Measurements from ENCODE around the gene DYSF. TPM values are rescaled to one million over a fixed set of nuclear protein-coding genes. Genes with fewer than 3 reads are reported as not detected.

The DYSF gene
- total RNA-seq, 3 donors from 2014 or later: 2.0 to 19.4 (median 6.8) TPM

DNA sequence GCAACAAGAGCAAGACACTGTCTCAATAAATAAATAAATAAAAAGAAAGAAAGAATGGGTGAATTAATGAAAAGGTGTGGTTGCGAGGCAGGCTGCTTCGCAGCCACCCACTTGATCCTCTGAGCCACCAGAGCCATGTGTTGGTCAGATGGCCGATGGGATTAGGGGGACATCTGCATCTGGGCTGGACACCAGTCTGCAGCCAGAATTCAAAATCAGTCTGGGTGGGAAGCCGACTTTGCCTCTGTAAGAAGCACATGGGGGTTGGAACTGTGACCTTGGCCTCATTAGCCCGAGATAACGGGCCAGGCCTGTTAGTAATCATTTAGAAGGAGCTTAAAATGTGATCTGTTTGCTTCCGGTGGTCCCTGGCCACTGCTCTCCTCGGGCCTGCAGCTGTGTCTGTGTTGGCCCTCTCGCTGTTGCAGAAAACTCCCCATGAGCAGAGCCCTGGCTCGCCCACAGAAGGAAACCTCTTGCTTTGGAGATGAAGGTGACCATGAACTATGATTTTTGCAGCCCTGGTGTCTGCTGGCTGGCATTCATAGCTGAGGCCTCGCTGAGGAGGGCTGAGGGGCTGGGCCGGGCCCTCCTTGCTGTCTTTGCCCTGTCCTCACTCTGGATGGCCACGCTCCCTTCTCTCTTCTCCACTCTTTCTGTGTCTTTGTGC, 94.4 kb downstream of the DYSF start:
- intact Hi-C loops (cut with DNase I, micrococcal nuclease): loop anchor here (5.0 to 10.0 kb wide), 3 partner anchors 250 to 610 kb away; no protein-coding TSS in a partner anchor
- H3K36me3 ChIP-seq (ENCODE audit: low read depth): no peaks in the 10 kb centered on the region

DNA sequence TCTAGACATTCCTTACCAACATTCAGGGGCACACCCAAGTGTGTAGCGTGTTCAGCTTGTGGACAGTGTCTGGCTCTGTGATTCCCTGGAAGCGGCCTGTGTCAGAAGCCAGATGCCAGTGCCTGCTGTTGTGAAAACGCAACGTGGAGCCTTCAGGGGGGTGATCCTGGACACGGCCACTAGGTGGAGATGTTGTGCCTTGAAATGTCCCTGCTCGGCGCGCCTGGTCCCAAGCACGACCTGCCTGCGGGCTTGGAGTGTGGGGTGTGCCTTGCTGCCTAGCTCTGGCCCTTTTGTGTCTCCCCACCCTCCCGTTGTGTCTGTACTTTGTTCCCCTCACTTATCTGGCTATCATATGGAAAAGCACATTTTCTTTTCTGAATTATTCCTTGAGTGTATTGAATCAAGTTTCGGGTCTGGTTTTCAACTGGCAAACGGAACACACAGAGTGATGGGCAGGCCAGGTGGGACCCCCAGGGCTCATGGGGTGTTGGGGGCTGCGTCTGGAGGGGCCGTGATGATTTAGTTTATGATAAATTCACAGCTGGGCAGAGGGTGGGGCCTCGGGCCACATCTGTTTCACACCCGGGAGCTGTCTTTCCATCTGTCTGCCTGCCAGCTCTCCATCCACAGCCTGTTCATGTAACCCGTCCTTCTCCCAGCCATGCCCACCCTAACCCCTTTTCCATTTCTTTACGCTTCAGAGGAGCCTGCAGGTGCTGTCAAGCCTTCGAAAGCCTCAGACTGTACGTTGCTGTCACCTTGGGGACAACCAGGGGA, 95.5 kb downstream of the DYSF start:
- H3K36me3 ChIP-seq (ENCODE audit: low read depth): no peaks in the 10 kb centered on the region
- H3K9me3 ChIP-seq: no peaks in the 10 kb centered on the region
- DNase-seq (peak; percentile 64 to 86 (median 83)), ATAC-seq (peak; percentile 79)
- TF ChIP-seq, protein P1, sequence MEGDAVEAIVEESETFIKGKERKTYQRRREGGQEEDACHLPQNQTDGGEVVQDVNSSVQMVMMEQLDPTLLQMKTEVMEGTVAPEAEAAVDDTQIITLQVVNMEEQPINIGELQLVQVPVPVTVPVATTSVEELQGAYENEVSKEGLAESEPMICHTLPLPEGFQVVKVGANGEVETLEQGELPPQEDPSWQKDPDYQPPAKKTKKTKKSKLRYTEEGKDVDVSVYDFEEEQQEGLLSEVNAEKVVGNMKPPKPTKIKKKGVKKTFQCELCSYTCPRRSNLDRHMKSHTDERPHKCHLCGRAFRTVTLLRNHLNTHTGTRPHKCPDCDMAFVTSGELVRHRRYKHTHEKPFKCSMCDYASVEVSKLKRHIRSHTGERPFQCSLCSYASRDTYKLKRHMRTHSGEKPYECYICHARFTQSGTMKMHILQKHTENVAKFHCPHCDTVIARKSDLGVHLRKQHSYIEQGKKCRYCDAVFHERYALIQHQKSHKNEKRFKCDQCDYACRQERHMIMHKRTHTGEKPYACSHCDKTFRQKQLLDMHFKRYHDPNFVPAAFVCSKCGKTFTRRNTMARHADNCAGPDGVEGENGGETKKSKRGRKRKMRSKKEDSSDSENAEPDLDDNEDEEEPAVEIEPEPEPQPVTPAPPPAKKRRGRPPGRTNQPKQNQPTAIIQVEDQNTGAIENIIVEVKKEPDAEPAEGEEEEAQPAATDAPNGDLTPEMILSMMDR (IDR thresholded peaks at IDR 0.05): peak; percentile 58
- intact Hi-C loops (cut with DNase I, micrococcal nuclease): loop anchor here (5.0 to 10.0 kb wide), 3 partner anchors 248 to 608 kb away; no protein-coding TSS in a partner anchor
- H3K4me1 ChIP-seq (ENCODE audit: low read depth): peaks cover 6% of the 10 kb centered on the region
- no peak overlapping the region for H3K4me3 ChIP-seq

More for the DNA sequence above, 94.4 kb downstream of the DYSF start:
- Histone ChIP-seq H3K9me3 (no peaks in the 10 kb centered on the region), H3K4me3 (no peak overlapping the region), H3K4me1 (ENCODE audit: low read depth) (peaks cover 6% of the 10 kb centered on the region)
- TF ChIP-seq, protein P1 (IDR thresholded peaks at IDR 0.05): no peak
- no peak for ATAC-seq
- peak in 1 of 3 donors; percentile 9 for DNase-seq

DNA sequence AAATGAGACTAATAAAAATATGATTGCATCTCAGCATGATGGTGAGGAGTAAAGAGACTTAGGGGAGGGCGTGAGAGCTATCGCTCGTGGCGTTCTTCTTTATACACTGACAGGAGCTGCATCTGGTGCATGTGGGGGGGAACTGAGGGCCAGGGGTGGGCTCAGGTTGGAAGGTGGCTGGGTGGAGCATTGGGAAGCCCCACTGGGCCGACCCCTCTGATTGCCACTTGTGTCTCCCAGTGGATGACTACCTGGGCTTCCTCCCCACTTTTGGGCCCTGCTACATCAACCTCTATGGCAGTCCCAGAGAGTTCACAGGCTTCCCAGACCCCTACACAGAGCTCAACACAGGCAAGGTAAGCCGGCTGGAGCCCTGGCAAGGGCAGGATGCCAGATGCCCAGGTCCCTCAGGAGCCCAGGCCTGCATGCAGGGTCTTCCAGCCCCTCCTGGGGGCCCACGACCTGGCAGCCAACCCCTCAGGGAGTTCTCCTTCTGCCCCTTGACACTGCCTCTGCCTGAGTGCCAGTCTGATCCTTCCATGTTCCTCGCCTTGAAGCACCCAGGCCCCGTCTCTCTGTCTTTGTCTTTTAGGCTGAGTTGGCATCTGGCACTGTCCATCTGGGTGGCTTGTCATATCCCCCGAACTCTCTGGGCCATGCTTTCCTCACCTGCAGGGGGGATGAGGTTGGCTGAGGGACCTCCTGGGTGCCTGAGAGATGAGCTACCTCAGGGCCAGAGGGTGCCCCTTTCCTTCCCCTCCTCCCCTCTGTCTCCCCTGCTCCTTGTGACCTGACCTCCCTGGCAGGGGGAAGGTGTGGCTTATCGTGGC, 97.7 kb downstream of the DYSF start:
- ATAC-seq: no peak
- peak in 1 of 3 donors; percentile 22 for DNase-seq

DNA sequence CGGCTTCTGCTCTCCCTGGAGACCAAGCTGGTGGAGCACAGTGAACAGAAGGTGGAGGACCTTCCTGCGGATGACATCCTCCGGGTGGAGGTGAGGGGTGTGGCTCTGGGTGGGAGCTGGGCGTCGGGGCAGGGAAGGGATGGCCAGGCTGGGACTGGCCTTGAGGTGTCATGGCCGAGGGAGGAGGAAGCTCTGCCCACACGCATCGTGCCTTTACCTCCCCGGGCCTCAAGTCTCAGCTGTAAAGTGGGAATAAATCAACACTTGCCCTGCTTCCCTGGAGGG, 98.2 kb downstream of the DYSF start:
- H3K9me3 ChIP-seq: no peaks in the 10 kb centered on the region
- TF ChIP-seq, protein P1 (IDR thresholded peaks at IDR 0.05): no peak
- DNase-seq (peak in 1 of 3 donors; percentile 29), ATAC-seq (no peak)
- no peaks in the 10 kb centered on the region for H3K36me3 ChIP-seq (ENCODE audit: low read depth)
- intact Hi-C loops (cut with DNase I, micrococcal nuclease): no loop called here
- no peak overlapping the region for H3K4me3 ChIP-seq
- no peaks in the 10 kb centered on the region for H3K4me1 ChIP-seq (ENCODE audit: low read depth)

More for the DNA sequence above, 97.7 kb downstream of the DYSF start:
- Histone ChIP-seq H3K4me1 (ENCODE audit: low read depth) (no peaks in the 10 kb centered on the region), H3K9me3 (no peaks in the 10 kb centered on the region), H3K36me3 (ENCODE audit: low read depth) (no peaks in the 10 kb centered on the region), H3K4me3 (no peak overlapping the region)
- intact Hi-C loops (cut with DNase I, micrococcal nuclease): no loop called here
- TF ChIP-seq, protein P1 (IDR thresholded peaks at IDR 0.05): no peak

DNA sequence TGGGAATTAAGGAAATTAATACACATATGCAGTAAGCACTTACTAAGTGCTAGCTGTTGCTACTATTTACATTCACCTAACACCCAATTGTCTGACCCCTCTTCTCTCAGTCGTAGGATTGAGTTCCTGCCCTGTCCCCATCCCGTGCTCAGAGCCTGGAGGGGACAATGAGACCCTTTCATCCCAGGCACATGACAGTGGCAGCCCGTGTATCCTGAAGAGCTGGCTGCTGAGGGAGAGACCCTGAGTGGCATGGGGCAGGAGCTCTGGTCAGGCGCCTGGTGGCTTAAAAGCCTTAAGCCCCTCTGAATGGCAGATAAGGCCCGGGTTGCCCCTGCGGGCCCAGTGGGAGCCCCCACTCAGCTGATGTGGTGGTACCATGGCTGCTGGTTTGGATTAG, 99.0 kb downstream of the DYSF start:
- no peak overlapping the region for H3K4me3 ChIP-seq
- intact Hi-C loops (cut with DNase I, micrococcal nuclease): no loop called here
- no peaks in the 10 kb centered on the region for H3K9me3 ChIP-seq
- H3K4me1 ChIP-seq (ENCODE audit: low read depth): no peaks in the 10 kb centered on the region
- DNase-seq (peak in 1 of 3 donors; percentile 17), ATAC-seq (no peak)
- no peaks in the 10 kb centered on the region for H3K36me3 ChIP-seq (ENCODE audit: low read depth)
- TF ChIP-seq, protein P1 (IDR thresholded peaks at IDR 0.05): no peak

Measured in mucosa of descending colon (tissue), 3 donors.